ENCODE data around the gene GBGT1. TPM values are rescaled to one million over a fixed set of nuclear protein-coding genes. Genes with fewer than 3 reads are reported as not detected.
"Not testable (repeated sequence)": the region's sequence is repeated elsewhere in the genome, so short reads cannot be mapped to it uniquely, and the experiment has no call there.

GBGT1 gene
- total and polyA plus RNA-seq, 2 donors (not counting 1 experiment from before 2014, with no cell fraction given): 2.6 to 4.1 TPM

DNA sequence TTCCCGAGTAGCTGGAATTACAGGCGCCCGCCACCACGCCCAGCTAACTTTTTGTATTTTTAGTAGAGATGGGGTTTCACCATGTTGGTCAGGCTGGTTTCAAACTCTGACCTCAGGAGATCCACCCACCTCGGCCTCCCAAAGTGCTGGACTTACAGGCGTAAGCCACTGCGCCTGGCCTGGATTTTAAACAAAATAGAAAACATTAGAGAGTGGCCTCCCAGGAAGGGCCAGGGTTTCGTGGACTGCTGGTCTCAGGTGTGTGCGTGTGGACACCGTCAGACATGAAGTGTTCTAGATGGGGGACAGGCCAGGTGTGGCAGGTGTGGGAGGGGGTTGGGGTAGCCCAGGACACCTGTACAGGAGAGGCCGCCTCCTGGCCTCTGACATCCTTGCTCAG lies 7.0 kb upstream of the GBGT1 start:
- Histone ChIP-seq H3K36me3 (ENCODE audit: control insufficient read depth, insufficient read depth, low read length) (no peaks in the 10 kb centered on the region), H2AFZ (ENCODE audit: low read length) (no peak overlapping the region), H3K27me3 (ENCODE audit: control insufficient read depth, insufficient read depth, low read length) (peaks cover 7% of the 10 kb centered on the region), H3K9me3 (ENCODE audit: control insufficient read depth, insufficient read depth, low read depth, low read length) (no peaks in the 10 kb centered on the region), H4K20me1 (ENCODE audit: control insufficient read depth, extremely low read depth, insufficient read depth, low read length) (no peaks in the 10 kb centered on the region), H3K79me2 (ENCODE audit: control insufficient read depth, insufficient read depth, low read length) (no peaks in the 10 kb centered on the region), H3K4me2 (ENCODE audit: extremely low read depth, insufficient read depth, low read length) (no peak overlapping the region), H3K27ac (ENCODE audit: insufficient read depth, low read length) (no peak overlapping the region), H3K4me1 (ENCODE audit: control insufficient read depth, extremely low read depth, insufficient read depth, low read length) (no peaks in the 10 kb centered on the region), H3K4me3 (replicated peaks in 1 of 4; ENCODE audit: control extremely low read depth in 1 of 4, insufficient read depth in 1 of 4, low read depth in 3 of 4, low read length in 4 of 4) (no peak overlapping the region), H3K9ac (ENCODE audit: insufficient read depth, low read length) (no peak overlapping the region)
- DNase-seq (ENCODE audit: low read depth in 2 of 2): no peak
- no peak for TF ChIP-seq EZH2 (IDR thresholded peaks at IDR 0.05; ENCODE audit: low read length, missing control alignments)
- TF ChIP-seq, protein P1, sequence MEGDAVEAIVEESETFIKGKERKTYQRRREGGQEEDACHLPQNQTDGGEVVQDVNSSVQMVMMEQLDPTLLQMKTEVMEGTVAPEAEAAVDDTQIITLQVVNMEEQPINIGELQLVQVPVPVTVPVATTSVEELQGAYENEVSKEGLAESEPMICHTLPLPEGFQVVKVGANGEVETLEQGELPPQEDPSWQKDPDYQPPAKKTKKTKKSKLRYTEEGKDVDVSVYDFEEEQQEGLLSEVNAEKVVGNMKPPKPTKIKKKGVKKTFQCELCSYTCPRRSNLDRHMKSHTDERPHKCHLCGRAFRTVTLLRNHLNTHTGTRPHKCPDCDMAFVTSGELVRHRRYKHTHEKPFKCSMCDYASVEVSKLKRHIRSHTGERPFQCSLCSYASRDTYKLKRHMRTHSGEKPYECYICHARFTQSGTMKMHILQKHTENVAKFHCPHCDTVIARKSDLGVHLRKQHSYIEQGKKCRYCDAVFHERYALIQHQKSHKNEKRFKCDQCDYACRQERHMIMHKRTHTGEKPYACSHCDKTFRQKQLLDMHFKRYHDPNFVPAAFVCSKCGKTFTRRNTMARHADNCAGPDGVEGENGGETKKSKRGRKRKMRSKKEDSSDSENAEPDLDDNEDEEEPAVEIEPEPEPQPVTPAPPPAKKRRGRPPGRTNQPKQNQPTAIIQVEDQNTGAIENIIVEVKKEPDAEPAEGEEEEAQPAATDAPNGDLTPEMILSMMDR (conservative IDR thresholded peaks at IDR 0.05 in 1 of 2, IDR thresholded peaks at IDR 0.05 in 1 of 2; ENCODE audit: low read depth in 1 of 2, low read length in 2 of 2): no peak

DNA sequence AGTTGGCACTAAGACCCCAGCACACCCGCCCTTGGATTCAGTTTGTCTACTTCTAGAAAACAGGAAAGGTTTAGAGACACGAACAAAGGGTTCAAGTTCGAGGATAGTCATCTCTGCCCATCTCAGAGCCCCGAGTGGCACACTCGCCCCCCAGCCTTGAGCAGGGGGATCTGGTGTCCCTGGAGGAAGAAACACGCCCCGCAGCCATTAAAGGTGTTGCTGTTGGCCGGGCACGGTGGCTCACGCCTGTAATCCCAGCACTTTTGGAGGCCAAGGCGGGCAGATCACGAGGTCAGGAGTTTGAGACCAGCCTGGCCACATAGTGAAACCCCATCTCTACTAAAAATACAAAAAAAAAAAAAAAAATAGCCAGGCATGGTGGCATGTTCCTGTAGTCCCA lies 6.0 kb upstream of the GBGT1 start:
- H3K79me2 ChIP-seq (ENCODE audit: control insufficient read depth, insufficient read depth, low read length); H3K9me3 ChIP-seq (ENCODE audit: control insufficient read depth, insufficient read depth, low read depth, low read length); H3K4me2 ChIP-seq (ENCODE audit: extremely low read depth, insufficient read depth, low read length); H3K4me3 ChIP-seq (replicated peaks in 1 of 4; ENCODE audit: control extremely low read depth in 1 of 4, insufficient read depth in 1 of 4, low read depth in 3 of 4, low read length in 4 of 4); H3K9ac ChIP-seq (ENCODE audit: insufficient read depth, low read length); H3K27ac ChIP-seq (ENCODE audit: insufficient read depth, low read length); H3K36me3 ChIP-seq (ENCODE audit: control insufficient read depth, insufficient read depth, low read length); H3K4me1 ChIP-seq (ENCODE audit: control insufficient read depth, extremely low read depth, insufficient read depth, low read length); H4K20me1 ChIP-seq (ENCODE audit: control insufficient read depth, extremely low read depth, insufficient read depth, low read length); DNase-seq (ENCODE audit: low read depth in 2 of 2); H2AFZ ChIP-seq (ENCODE audit: low read length); H3K27me3 ChIP-seq (ENCODE audit: control insufficient read depth, insufficient read depth, low read length): not testable (repeated sequence)

DNA sequence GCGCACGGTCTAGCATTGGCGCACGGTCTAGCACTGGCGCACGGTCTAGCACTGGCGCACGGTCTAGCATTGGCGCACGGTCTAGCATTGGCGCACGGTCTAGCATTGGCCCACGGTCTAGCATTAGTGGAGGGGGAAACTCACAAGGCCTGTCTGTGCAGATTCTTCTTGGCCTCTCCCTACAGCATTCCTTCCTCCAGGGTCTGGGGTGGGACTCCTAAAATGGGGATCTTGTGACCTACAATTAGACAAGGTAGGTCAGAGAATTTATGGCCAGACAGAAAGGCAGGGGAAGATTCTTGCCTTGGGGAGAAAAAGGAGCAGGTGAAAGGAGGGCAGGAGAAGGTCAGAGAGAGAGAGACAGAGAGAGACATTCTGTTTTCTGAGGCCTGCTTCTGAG lies 5.4 kb upstream of the GBGT1 start:
- no peak overlapping the region for H3K4me3 ChIP-seq (replicated peaks in 1 of 4; ENCODE audit: control extremely low read depth in 1 of 4, insufficient read depth in 1 of 4, low read depth in 3 of 4, low read length in 4 of 4)
- H3K4me2 ChIP-seq (ENCODE audit: extremely low read depth, insufficient read depth, low read length): no peak overlapping the region
- H3K79me2 ChIP-seq (ENCODE audit: control insufficient read depth, insufficient read depth, low read length): no peaks in the 10 kb centered on the region
- no peaks in the 10 kb centered on the region for H3K9me3 ChIP-seq (ENCODE audit: control insufficient read depth, insufficient read depth, low read depth, low read length)
- no peaks in the 10 kb centered on the region for H4K20me1 ChIP-seq (ENCODE audit: control insufficient read depth, extremely low read depth, insufficient read depth, low read length)
- DNase-seq (ENCODE audit: low read depth in 2 of 2): no peak
- H3K27ac ChIP-seq (ENCODE audit: insufficient read depth, low read length): no peak overlapping the region
- TF ChIP-seq, protein P1 (conservative IDR thresholded peaks at IDR 0.05 in 1 of 2, IDR thresholded peaks at IDR 0.05 in 1 of 2; ENCODE audit: low read depth in 1 of 2, low read length in 2 of 2): no peak
- no peak for TF ChIP-seq EZH2 (IDR thresholded peaks at IDR 0.05; ENCODE audit: low read length, missing control alignments)
- peaks cover 4% of the 10 kb centered on the region for H3K27me3 ChIP-seq (ENCODE audit: control insufficient read depth, insufficient read depth, low read length)
- H3K4me1 ChIP-seq (ENCODE audit: control insufficient read depth, extremely low read depth, insufficient read depth, low read length): no peaks in the 10 kb centered on the region
- H3K36me3 ChIP-seq (ENCODE audit: control insufficient read depth, insufficient read depth, low read length): no peaks in the 10 kb centered on the region
- no peak overlapping the region for H2AFZ ChIP-seq (ENCODE audit: low read length)
- no peak overlapping the region for H3K9ac ChIP-seq (ENCODE audit: insufficient read depth, low read length)

All from fibroblast of lung (primary cell).